ENCODE results near the gene SEMA5B. TPM values are rescaled to one million over a fixed set of nuclear protein-coding genes. Genes with fewer than 3 reads are reported as not detected.

The SEMA5B gene
- total RNA-seq, 1 experiment from 2014 or later = not detected

- no peaks in the 10 kb centered on the region for H3K9me3 ChIP-seq (ENCODE audit: insufficient read depth, low read depth)
- H3K9me2 ChIP-seq (ENCODE audit: insufficient read depth) = no peaks in the 10 kb centered on the region; the same call in 1 of the 2 replicates
- no peaks in the 10 kb centered on the region for H3K36me3 ChIP-seq (ENCODE audit: low read depth)
- no peaks in the 10 kb centered on the region for H3K79me2 ChIP-seq (ENCODE audit: low read depth)
- no peak overlapping the region for H2AFZ ChIP-seq
- ChIA-PET CTCF (interaction anchor here (0.6 kb wide), 1 partner anchor 684 kb away, joined by 16 read pairs; no protein-coding TSS in a partner anchor), POLR2A (ENCODE audit: unreplicated experiment) (no interaction called here)
- H3K4me3 ChIP-seq = no peak overlapping the region
- no peak for DNase-seq
- intact Hi-C loops (cut with micrococcal nuclease; ENCODE audit: unreplicated experiment) = no loop called here
- H3K27me3 ChIP-seq (ENCODE audit: insufficient read depth, low read depth) = peaks cover 14% of the 10 kb centered on the region; the same call in 1 of the 2 replicates
- TF ChIP-seq, protein P1, sequence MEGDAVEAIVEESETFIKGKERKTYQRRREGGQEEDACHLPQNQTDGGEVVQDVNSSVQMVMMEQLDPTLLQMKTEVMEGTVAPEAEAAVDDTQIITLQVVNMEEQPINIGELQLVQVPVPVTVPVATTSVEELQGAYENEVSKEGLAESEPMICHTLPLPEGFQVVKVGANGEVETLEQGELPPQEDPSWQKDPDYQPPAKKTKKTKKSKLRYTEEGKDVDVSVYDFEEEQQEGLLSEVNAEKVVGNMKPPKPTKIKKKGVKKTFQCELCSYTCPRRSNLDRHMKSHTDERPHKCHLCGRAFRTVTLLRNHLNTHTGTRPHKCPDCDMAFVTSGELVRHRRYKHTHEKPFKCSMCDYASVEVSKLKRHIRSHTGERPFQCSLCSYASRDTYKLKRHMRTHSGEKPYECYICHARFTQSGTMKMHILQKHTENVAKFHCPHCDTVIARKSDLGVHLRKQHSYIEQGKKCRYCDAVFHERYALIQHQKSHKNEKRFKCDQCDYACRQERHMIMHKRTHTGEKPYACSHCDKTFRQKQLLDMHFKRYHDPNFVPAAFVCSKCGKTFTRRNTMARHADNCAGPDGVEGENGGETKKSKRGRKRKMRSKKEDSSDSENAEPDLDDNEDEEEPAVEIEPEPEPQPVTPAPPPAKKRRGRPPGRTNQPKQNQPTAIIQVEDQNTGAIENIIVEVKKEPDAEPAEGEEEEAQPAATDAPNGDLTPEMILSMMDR (conservative IDR thresholded peaks at IDR 0.05) = no peak
- no peak for TF ChIP-seq EZH2 (IDR thresholded peaks at IDR 0.05; ENCODE audit: low read depth)
- H3K27ac ChIP-seq = no peak overlapping the region
- H3K4me2 ChIP-seq = no peak overlapping the region
- no peaks in the 10 kb centered on the region for H4K20me1 ChIP-seq (ENCODE audit: insufficient read depth)
- no peaks in the 10 kb centered on the region for H3K4me1 ChIP-seq (replicated peaks; ENCODE audit: insufficient read depth)
- H3F3A ChIP-seq (ENCODE audit: insufficient read depth, low read depth) = no peaks in the 10 kb centered on the region
- no TSS peak for BruUV-seq (replicated peaks)
Observed at GRCh38 chr3:123060054-123060453, 32.5 kb upstream of the SEMA5B start.

DNA sequence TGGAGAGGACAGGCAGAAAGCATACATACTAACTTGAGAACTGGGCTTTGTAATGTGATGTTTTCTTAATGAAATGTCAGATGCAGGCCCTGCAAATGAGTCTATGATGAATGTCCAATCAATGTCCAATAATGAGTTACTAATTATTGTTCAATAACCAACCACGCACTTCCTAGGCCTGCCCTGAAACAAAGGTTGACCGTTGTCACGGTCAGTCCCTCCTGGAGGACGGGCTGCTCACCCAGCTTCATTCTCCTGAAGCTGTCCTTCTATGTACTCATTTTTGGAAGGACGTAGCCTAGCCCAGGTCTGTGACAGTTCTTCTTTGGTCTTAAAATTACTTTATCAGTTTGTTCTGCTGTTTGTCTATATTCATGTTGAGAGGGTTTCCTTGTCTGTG lies 30.9 kb upstream of the SEMA5B start:
- Histone ChIP-seq H3F3A (ENCODE audit: insufficient read depth, low read depth) (no peaks in the 10 kb centered on the region), H2AFZ (no peak overlapping the region), H3K9me3 (ENCODE audit: insufficient read depth, low read depth) (no peaks in the 10 kb centered on the region), H3K36me3 (ENCODE audit: low read depth) (no peaks in the 10 kb centered on the region), H3K27me3 (ENCODE audit: insufficient read depth, low read depth) (peaks cover 14% of the 10 kb centered on the region; the same call in 1 of the 2 replicates), H3K4me1 (replicated peaks; ENCODE audit: insufficient read depth) (no peaks in the 10 kb centered on the region), H3K4me3 (no peak overlapping the region), H3K4me2 (no peak overlapping the region), H3K9me2 (ENCODE audit: insufficient read depth) (no peaks in the 10 kb centered on the region; the same call in 1 of the 2 replicates), H3K27ac (no peak overlapping the region), H4K20me1 (ENCODE audit: insufficient read depth) (no peaks in the 10 kb centered on the region), H3K79me2 (ENCODE audit: low read depth) (no peaks in the 10 kb centered on the region)
- TF ChIP-seq EZH2 (IDR thresholded peaks at IDR 0.05; ENCODE audit: low read depth) = no peak
- TF ChIP-seq, protein P1 (conservative IDR thresholded peaks at IDR 0.05) = no peak
- CTCF ChIA-PET = no interaction called here
- intact Hi-C loops (cut with micrococcal nuclease; ENCODE audit: unreplicated experiment) = no loop called here
- POLR2A ChIA-PET (ENCODE audit: unreplicated experiment) = no interaction called here
- DNase-seq = no peak
- BruUV-seq (replicated peaks) = no TSS peak

DNA sequence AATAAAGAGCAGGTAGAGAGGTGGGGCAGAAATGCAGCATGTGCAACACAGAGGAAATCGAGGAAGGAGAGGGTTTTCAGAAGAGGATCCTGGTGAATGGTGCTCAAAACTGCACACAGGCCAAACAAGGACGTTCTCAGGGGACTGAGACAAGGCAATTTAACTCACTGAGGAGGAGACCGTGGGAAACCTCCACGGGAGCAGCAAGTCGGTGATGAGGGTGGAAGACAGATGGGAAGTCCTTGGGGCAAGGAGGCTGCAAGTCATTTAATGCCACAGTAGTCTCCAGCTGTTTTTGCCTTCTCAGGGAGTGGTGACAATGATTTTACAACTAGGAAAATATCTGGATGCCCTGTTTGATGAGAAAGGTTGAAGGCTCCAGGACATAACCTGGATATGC lies 27.8 kb upstream of the SEMA5B start:
- no peaks in the 10 kb centered on the region for H3F3A ChIP-seq (ENCODE audit: insufficient read depth, low read depth)
- no peaks in the 10 kb centered on the region for H3K9me3 ChIP-seq (ENCODE audit: insufficient read depth, low read depth)
- no peak overlapping the region for H3K4me2 ChIP-seq
- no TSS peak for BruUV-seq (replicated peaks)
- ChIA-PET CTCF (no interaction called here), POLR2A (ENCODE audit: unreplicated experiment) (no interaction called here)
- TF ChIP-seq, protein P1 (conservative IDR thresholded peaks at IDR 0.05) = no peak
- TF ChIP-seq EZH2 (IDR thresholded peaks at IDR 0.05; ENCODE audit: low read depth) = no peak
- H4K20me1 ChIP-seq (ENCODE audit: insufficient read depth) = no peaks in the 10 kb centered on the region
- no peaks in the 10 kb centered on the region for H3K79me2 ChIP-seq (ENCODE audit: low read depth)
- no peaks in the 10 kb centered on the region for H3K36me3 ChIP-seq (ENCODE audit: low read depth)
- H3K9me2 ChIP-seq (ENCODE audit: insufficient read depth) = no peaks in the 10 kb centered on the region; the same call in 1 of the 2 replicates
- H3K27ac ChIP-seq = no peak overlapping the region
- H2AFZ ChIP-seq = no peak overlapping the region
- intact Hi-C loops (cut with micrococcal nuclease; ENCODE audit: unreplicated experiment) = no loop called here
- H3K27me3 ChIP-seq (ENCODE audit: insufficient read depth, low read depth) = no peaks in the 10 kb centered on the region
- DNase-seq = no peak
- H3K4me3 ChIP-seq = no peak overlapping the region
- no peaks in the 10 kb centered on the region for H3K4me1 ChIP-seq (replicated peaks; ENCODE audit: insufficient read depth)

Data from PC-9 (cell line).